MM.1S (cell line): ENCODE data around the gene MSS51.

ENCODE experiments used
- DNase-seq: peaks from one replicate; pipeline ENCODE4 v3.0.0-alpha.2; 2015
- H2AFZ ChIP-seq: fragments of 300-600 bp; sonication (generic); 2 replicates; pipeline ENCODE4 v1.6.0; 2016; ENCODE audit warnings: antibody characterized with exemption, low read length
- H3F3A ChIP-seq: fragments of 300-600 bp; sonication (generic); 2 replicates; pipeline ENCODE4 v1.6.1; 2016; ENCODE audit warnings: mild to moderate bottlenecking, antibody characterized with exemption, low read length, moderate library complexity, mixed read lengths; ENCODE audit not compliant: insufficient read depth
- H3K27ac ChIP-seq: fragments of 300-600 bp; sonication (generic); 2 replicates; pipeline ENCODE4 v1.5.1; 2016; ENCODE audit warnings: mild to moderate bottlenecking, low read length
- H3K27me3 ChIP-seq: fragments of 300-600 bp; sonication (generic); replicated peaks from 2 replicates; pipeline ENCODE4 v1.6.0; 2016; ENCODE audit warnings: low read length; ENCODE audit not compliant: insufficient read depth
- H3K36me3 ChIP-seq: fragments of 300-600 bp; sonication (generic); replicated peaks from 2 replicates; pipeline ENCODE4 v1.6.1; 2016; ENCODE audit warnings: mild to moderate bottlenecking, low read length, mixed read lengths; ENCODE audit not compliant: insufficient read depth
- H3K4me1 ChIP-seq: fragments of 300-600 bp; sonication (generic); 2 replicates; pipeline ENCODE4 v1.6.1; 2016; ENCODE audit warnings: low read length, mixed read lengths
- H3K4me2 ChIP-seq: fragments of 300-600 bp; sonication (generic); 2 replicates; pipeline ENCODE4 v1.6.0; 2016; ENCODE audit warnings: low read depth, low read length
- H3K4me3 ChIP-seq: fragments of 300-600 bp; sonication (generic); 2 replicates; pipeline ENCODE4 v1.5.1; 2016; ENCODE audit warnings: low read length, mixed read lengths
- H3K79me2 ChIP-seq: fragments of 300-600 bp; sonication (generic); 2 replicates; pipeline ENCODE4 v1.6.1; 2016; ENCODE audit warnings: mixed run types, low read length, mixed read lengths
- H3K9ac ChIP-seq: fragments of 300-600 bp; sonication (generic); 2 replicates; pipeline ENCODE4 v1.6.1; 2016; ENCODE audit warnings: low read length, mixed read lengths
- H3K9me2 ChIP-seq: fragments of 300-600 bp; sonication (generic); replicated peaks from 2 replicates; pipeline ENCODE4 v1.6.1; 2016; ENCODE audit warnings: mild to moderate bottlenecking, low read length, mixed read lengths; ENCODE audit not compliant: insufficient read depth
- H3K9me3 ChIP-seq: fragments of 300-600 bp; sonication (generic); replicated peaks from 2 replicates; pipeline ENCODE4 v1.6.1; 2016; ENCODE audit warnings: mild to moderate bottlenecking, low read length, mixed read lengths; ENCODE audit not compliant: insufficient read depth
- H4K20me1 ChIP-seq: fragments of 300-600 bp; sonication (generic); 2 replicates; pipeline ENCODE4 v1.6.1; 2016; ENCODE audit warnings: mild to moderate bottlenecking, low read length, moderate library complexity, mixed read lengths; ENCODE audit not compliant: insufficient read depth
- CTCF ChIP-seq: fragments of 300-600 bp; sonication (generic); IDR thresholded peaks from 2 replicates; pipeline ENCODE4 v1.5.1; 2016; ENCODE audit warnings: antibody characterized with exemption, low read length, mixed read lengths
- EZH2 ChIP-seq: fragments of 300-600 bp; sonication (generic); optimal IDR thresholded peaks from 2 replicates; pipeline ENCODE3; 2017; ENCODE audit warnings: low read depth, mild to moderate bottlenecking, antibody characterized with exemption, low read length, mixed read lengths
- EZH2phosphoT487 ChIP-seq: fragments of 300-600 bp; sonication (generic); IDR thresholded peaks from 2 replicates; pipeline ENCODE4 v1.6.1; 2018; ENCODE audit warnings: antibody characterized with exemption, low read length

MSS51 gene

DNA sequence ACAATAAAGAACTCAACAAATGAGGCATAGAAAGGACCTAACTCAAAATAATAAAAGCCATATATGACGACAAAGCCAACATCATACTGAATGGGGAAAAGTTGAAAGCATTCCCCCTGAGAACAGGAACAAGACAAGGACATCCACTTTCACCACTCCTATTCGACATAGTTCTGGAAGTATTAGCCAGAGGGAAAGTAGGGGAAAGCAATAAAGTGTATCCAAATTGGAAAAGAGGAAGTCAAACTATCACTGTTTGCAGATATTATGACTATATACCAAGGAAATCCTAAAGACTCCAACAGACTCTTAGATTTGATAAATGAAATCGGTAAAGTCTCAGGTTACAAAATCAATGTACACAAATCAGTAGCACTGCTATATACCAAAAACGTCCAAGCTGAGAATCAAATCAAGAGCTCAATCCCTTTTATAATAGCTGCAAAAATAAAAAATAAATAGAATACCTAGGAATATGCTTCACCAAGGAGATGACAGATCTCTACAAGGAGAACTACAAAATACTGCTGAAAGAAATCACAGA lies 24.3 kb downstream of the MSS51 start:
- H3K4me1 ChIP-seq, result no peaks in the 10 kb centered on the region
- no peak overlapping the region for H3K4me3 ChIP-seq
- 0 out of 2 replicates have a peak, but pooled peaks cover 4% of the 10 kb centered on the region for H3K36me3 ChIP-seq
- DNase-seq, result no peak
- no peak overlapping the region for H3K27ac ChIP-seq
- no peaks in the 10 kb centered on the region for H3K27me3 ChIP-seq
- H3K9me3 ChIP-seq, result no peaks in the 10 kb centered on the region
- H4K20me1 ChIP-seq, result peaks cover 3% of the 10 kb centered on the region; the same call in 1 of the 2 replicates
- no peak overlapping the region for H3K9ac ChIP-seq
- TF ChIP-seq CTCF, result no peak
- TF ChIP-seq EZH2, result no peak
- no peak for TF ChIP-seq EZH2phosphoT487
- no peaks in the 10 kb centered on the region for H3K9me2 ChIP-seq
- H2AFZ ChIP-seq, result no peak overlapping the region
- H3K79me2 ChIP-seq, result peaks cover 97% of the 10 kb centered on the region
- peaks cover 10% of the 10 kb centered on the region; the same call in 1 of the 2 replicates for H3F3A ChIP-seq
- no peak overlapping the region for H3K4me2 ChIP-seq

GRCh38 chr10:73408061-73408460 lies 25.3 kb downstream of the MSS51 start:
- no peaks in the 10 kb centered on the region for H3K4me1 ChIP-seq
- peaks cover 99% of the 10 kb centered on the region for H3K79me2 ChIP-seq
- no peak for DNase-seq
- H3K9ac ChIP-seq, result no peak overlapping the region
- peaks cover 3% of the 10 kb centered on the region for H4K20me1 ChIP-seq
- peaks cover 4% of the 10 kb centered on the region; the same call in 1 of the 2 replicates for H3F3A ChIP-seq
- no peak overlapping the region for H3K4me3 ChIP-seq
- no peak overlapping the region for H3K27ac ChIP-seq
- no peaks in the 10 kb centered on the region for H3K9me3 ChIP-seq
- 0 out of 2 replicates have a peak, but pooled peaks cover 4% of the 10 kb centered on the region for H3K36me3 ChIP-seq
- no peaks in the 10 kb centered on the region for H3K27me3 ChIP-seq
- H3K9me2 ChIP-seq, result no peaks in the 10 kb centered on the region
- no peak overlapping the region for H2AFZ ChIP-seq
- TF ChIP-seq EZH2phosphoT487, result no peak
- no peak for TF ChIP-seq CTCF
- TF ChIP-seq EZH2, result no peak
- H3K4me2 ChIP-seq, result no peak overlapping the region

DNA sequence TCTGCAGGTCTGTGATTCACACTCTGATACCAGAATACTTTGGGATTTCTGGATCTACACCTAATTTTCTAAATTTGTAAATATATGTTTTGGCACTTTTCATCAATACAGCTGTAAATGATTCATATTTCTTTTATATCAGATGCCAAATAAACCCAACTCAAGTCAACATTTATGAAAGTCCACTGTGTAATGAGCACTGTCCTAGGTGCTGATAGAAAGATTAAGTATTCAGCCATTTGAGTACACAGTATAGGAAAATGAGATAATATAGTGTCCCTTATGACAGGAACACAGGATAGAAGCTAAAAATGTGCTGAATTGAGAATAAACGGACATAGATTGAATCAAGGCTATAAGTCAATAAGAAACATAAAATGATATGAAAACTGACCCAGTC lies 25.9 kb downstream of the MSS51 start:
- TF ChIP-seq EZH2phosphoT487 (no peak), CTCF (no peak), EZH2 (no peak)
- no peak for DNase-seq
- no peak overlapping the region for H3K9ac ChIP-seq

More for the DNA sequence above, 25.9 kb downstream of the MSS51 start:
- Histone ChIP-seq H3K4me1 (no peaks in the 10 kb centered on the region), H2AFZ (no peak overlapping the region), H3K79me2 (peaks cover 99% of the 10 kb centered on the region), H3K9me2 (no peaks in the 10 kb centered on the region), H3K27me3 (no peaks in the 10 kb centered on the region), H3F3A (no peaks in the 10 kb centered on the region), H3K36me3 (0 out of 2 replicates have a peak, but pooled peaks cover 4% of the 10 kb centered on the region), H3K4me3 (no peak overlapping the region), H3K9me3 (no peaks in the 10 kb centered on the region), H3K27ac (no peak overlapping the region), H3K4me2 (no peak overlapping the region), H4K20me1 (peaks cover 3% of the 10 kb centered on the region)
